Hematopoietic multipotent progenitor cell treated with erythropoietin and hydrocortisone succinate and interleukin-3 and kit ligand, for 4 days (in vitro differentiated cells): Measurements from ENCODE around the gene RAB3IL1.

Experiments
- DNase-seq: peaks from one replicate; pipeline ENCODE4 v3.0.0-alpha.2; 2015

The RAB3IL1 gene

DNA sequence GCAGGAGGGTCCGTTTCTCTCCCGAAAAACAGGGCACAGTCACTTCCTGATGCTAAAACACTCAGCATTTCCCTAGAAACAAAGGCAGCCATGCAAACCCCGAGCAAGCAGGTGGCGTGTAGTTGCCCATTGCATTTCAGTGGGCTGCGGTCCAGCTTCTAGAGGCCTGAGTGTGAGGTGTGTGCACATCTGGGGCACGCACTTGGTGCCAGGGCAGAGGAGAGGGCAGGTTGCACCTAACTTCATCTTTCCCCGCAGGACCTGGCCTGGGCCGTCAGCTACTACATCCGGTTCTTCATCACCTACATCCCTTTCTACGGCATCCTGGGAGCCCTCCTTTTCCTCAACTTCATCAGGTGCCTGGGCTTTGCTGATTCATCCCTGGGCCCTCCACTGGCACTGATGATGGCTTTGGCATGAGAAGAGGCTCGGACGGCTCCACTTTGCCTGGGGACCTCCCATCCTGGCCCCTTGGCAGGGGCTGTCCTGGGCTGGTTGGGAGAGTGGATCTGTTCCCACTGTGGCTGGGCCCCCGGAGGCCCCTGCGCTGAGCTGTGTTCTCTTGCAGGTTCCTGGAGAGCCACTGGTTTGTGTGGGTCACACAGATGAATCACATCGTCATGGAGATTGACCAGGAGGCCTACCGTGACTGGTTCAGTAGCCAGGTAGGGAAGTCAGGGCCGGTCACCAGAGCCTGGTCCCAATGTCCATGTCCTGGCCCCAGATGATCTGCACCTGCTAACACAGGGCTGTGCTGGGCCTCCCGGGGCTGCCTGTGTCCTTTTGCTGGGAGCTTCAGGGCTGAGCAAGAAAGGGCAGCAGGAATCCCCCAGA lies 54.4 kb downstream of the RAB3IL1 start:
- no peak for DNase-seq

DNA sequence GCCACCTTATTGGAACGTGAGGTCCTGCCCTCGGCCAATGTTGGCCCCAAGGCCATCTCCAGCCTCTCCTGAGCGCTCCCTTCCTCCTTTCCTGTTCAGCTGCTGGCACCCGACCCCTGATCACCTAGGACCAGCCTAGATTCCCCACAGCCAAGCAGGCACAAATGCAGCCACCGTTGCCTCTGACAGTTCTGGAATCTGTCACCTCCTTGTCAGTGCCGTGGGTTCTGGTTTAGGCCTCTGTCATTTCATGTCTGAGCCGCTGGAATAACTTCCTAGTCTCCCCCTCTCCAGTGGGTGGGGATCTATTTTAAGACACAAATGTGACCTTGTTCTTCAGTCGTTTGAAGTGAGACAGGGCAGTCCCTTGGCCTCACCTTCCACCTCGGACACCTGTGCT lies 55.7 kb downstream of the RAB3IL1 start:
- DNase-seq = no peak

DNA sequence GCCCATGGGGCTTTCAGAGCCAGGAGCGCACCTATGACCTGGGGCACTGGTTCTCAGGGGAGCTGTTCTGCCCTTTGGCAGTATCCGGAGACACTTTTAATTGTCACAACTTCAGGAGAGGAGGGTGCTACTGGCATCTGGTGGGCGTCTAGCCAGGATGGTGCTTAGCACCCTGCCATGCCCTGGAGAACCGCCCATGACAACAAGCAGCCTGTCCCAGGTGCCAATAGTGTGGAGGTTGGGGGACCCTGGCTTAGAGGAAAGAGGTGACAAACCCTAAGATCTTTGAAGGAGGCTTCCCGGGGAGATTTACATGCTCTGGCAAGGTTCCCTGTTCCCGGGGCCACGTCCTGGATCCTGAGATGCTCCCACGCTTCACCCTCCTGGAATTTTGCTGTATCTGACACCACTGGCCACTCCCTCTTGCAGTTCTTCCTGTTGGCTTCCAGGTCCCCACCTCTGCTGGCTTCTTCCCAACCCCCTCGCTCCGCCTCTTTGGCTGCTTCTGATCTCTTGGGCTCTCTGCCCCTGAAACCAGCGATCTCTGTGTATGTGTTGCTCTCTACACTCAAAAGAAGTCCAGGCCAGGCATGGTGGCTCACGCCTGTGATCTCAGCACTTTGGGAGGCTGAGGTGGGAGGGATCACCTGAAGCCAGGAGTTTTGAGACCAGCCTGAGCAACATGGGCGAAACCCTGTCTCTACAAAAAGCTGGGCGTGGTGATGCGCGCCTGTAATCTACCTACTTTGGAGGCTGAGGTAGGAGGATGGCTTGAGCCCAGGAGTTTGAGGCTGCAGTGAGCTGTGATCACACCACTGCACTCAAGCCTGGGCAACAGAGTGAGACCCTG lies 57.1 kb downstream of the RAB3IL1 start:
- peak; percentile 23 for DNase-seq

DNA sequence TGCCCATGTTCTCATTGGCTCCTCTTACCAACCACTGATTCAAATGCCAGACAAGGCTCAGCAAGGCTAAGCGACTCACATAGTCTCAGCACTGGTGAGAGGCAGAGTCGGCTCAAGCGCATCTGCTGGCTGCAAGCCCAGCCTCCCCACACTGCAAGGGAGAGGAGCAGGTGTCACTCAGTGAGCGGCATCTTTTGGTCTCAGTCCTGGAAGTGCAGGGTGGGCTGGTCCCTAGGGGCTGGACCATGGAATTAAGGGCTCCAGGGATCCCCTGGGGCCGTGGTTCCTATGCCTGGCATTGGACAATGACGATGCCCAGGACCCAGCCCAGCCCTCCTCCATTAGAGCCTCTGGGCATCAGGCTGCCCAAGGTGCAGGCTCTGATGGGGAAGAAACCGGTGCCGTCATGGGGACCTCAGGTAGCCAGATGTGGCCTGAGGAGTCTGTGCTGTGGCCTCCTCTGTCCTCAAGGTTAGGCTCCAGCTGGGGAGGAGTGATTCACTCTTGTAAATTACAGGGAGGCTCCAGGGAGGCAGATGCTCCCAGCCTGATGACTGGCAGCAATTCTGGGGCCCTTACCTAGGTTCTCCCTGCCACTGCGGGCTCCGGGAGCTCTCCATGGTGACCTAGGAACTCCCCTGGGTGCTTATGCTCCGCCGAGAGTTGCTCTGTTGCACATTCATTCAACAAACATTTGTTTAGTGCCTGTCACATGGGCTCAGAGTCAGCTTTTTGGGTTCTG lies 61.3 kb downstream of the RAB3IL1 start:
- DNase-seq = peak; percentile 36

DNA sequence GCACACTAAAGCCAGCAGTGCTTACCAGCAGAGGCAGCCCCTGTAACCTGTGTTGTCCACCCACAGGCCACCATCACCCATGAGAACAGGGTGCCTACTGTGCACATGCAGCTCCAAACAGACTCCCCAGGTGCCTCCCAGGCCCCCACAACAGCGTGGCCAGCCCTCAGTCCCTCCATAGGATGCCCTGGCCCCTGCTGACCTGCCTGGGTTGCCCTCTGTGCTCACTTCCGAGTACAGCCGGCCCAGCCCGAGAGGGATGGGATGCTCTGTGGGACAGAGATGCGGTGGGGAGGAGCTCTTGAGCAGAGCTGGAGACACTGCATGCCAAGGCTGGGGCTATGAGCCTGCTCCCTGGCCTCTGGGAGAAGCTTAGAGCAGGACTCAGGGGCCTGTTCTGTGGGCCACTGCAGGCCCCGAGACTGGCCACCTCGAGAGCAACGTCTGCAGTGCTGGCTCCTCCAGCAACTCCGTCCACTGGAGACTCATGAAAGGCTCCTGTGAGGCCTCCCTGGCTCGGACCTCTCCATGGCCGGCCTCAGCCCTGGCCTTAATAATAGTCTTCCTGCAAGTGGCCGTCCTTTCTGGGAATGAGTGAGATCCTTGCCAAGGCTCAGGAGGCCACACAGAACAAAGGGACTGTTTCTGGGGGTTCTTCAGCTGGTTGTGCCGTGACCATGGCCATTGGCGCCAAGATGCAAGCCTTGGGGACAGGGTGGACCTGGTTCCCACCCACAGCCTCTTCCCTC lies 62.2 kb downstream of the RAB3IL1 start:
- peak; percentile 12 for DNase-seq

DNA sequence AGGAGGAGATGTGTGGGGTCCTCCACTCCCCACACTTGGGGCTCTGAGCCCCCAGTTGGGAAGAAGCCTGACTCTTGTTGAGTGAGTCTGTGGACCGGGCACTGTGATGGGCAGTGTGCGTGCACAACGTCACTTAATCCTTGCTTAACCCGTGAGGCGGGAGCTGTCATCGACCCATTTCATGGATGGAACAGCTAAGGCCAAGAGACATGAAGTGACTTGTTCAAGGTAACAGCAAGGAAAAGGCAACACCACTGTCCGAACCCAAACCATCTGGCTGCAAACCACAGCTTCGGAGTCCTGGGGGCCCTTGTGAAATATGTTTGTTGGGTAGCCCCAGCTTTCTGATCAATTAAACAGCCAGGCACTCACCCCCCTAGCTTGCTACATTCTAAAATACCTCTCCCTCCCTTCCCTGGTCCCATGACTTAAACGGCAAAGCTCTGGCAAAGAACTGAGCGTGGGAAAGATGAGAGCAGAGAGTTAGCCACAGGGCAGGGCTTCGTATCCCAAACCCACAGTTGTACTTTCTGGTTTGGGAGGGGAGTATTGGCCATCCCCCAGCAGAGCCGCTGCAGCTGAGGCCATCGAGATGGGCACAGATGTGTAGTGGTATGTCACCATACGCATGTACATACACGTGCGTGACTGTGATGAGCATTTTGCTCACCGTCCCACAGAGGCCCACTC lies 63.0 kb downstream of the RAB3IL1 start:
- DNase-seq = no peak

DNA sequence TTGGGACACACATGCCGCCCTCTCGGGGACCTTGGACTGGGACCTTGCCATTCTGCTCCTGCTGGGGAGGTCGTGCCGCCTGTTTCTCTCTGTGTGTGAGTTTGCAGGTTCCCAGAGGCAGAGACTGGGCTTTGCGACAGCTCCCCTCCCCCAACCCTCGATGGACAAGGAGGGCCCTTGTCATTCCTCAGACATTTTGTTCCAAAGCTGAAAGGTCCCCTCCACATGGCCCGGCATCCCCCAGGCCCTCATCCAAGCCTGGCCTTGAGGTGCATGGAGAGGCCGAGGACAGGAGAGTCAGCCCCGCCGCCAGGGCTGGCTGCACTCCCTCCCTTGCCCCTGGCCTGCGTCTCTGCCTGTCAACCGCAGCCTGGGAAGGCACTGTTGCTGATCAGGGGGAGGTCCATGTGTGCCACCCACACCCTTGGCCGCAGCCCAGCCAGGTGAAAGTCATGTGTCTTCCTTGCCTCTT lies 63.6 kb downstream of the RAB3IL1 start:
- no peak for DNase-seq

DNA sequence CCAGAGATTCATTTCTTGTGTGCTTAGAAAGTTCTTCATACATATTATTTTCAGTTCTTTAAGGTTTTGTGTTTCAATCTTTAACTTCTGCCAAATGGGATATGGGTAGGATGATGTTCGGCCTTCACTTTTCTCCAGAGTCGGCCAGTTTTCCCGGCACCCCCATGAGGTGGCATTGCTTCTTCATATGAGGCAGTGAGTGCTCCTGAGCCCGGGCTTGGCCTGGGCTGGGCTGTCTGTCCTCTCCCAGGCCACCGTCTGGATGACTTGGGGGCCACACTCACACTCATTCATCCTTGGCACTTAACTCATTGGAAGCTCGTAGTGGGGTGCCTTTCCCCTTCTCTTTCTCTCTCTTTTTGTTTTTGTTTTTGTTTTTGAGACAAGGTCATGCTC lies 65.5 kb downstream of the RAB3IL1 start:
- no peak for DNase-seq

DNA sequence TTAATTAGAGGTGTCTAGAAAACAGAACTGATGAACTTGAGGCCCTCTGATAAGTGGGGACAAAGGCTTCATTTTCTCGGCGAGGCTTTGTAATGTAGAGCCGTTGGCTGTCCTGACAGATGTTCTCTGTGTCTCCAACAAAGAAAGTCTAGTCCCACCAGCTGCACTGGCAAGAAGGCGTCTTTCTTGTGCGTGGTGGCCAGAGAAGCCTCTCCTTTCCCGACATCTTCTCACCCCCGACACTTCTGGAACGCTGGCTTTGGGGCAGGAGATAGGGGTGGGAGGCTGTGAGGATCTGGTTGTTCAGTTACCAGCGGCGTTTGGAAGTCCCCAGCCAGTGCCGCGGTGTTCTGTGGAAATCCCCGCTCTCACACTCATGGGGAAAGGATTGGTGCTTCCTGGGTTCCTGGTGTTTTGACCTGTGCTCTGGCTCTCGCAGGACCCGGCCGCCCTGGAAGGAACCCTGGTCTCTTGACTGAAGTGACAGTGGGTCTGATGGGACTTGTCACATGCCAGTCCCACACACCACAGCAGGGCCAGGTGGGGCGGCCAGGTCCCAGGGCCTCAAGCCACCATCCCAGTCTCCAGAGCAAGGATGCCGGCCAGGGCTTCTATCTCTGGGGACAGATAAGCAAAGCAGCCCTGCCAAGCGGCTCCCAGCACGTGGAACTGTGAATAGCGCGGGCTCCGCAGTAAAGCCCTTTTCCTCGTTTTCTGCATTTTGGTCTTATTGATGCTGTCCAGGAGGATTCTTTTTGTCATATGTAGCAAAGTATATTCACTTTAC lies 66.1 kb downstream of the RAB3IL1 start:
- DNase-seq = no peak

DNA sequence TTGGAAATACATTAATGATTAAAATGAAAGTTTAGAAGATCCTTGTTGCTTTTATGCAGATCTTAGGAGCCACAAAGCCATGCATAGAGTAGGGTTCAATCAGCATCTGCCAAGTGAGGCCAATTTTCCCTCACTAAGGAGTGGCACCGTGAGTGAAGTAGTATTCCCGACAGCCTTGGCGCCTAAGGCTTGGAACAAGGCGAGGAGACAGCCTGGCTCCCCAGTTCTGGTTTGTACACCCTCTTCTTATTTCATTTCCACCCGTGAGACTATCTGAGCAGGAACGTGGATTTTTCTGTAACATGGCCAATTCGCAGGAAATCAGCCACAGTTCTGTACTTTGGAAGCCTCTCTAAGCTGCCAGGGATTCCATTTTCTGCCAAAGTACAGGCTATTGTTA lies 66.7 kb downstream of the RAB3IL1 start:
- DNase-seq = no peak

DNA sequence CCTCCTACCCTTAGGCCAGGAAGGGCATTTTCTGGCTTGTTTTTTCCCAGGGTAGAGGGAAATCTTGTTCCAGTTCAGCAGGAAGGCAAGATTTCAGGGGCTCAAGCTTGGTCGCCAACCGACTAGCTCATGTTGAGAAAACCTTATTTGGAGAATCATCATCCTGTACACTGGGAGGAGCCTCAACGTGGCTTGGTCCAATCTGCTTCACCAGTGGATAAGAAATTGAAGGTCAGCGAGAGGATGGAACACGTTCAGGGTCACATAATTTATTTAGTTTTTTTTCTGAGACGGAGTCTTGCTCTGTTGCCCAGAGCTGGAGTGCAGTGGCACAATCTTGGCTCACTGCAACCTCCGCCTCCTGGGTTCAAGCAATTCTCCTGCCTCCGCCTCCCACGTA lies 68.7 kb downstream of the RAB3IL1 start:
- no peak for DNase-seq

DNA sequence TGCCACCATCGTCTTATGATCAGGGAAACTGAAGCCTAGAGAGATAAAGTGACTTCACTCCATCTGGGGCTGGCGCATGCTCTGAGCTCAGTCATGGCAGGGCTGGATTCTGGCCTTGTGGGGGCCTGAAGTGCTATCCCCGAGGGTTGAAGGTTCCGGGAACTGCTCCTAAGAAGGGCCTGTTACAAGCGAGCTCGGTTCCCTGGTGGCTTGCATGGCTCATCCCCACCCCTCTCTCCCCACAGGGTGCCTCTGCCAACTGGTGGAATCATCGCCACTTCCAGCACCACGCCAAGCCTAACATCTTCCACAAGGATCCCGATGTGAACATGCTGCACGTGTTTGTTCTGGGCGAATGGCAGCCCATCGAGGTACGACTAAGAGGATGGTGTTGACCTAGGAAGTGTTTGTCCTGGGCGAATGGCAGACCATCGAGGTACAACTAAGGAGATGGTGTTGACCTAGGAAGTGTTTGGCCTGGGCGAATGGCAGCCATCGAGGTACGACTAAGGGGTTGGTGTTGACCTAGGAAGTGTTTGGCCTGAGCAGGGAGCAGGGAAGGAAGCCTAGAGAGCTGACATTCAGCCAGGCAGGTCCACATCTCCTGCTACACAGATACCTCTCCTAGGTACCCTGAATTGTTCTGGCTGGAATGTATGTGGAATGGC lies 69.3 kb downstream of the RAB3IL1 start:
- no peak for DNase-seq
